NCI-H774 (cell line): ENCODE measurements around the gene CDSN.
A peak's percentile ranks its signal among the peaks of the same experiment; 100 is the strongest.
"Not testable (repeated sequence)": the region's sequence is repeated elsewhere in the genome, so short reads cannot be mapped to it uniquely, and the experiment has no call there.

ENCODE experiments used
- DNase-seq: peaks from one replicate; lab custom pipeline; 2025; lab: John Stamatoyannopoulos, UW

The CDSN gene

GRCh38 chr6:31087494-31088089, 32.7 kb downstream of the CDSN start:
- DNase-seq: peak; percentile 64

GRCh38 chr6:31086788-31087440, 33.3 kb downstream of the CDSN start:
- no peak for DNase-seq

- no peak for DNase-seq
Observed at GRCh38 chr6:31083742-31084354, 36.4 kb downstream of the CDSN start.

- no peak for DNase-seq
Observed at GRCh38 chr6:31081872-31082271, 38.4 kb downstream of the CDSN start.

- peak; percentile 52 for DNase-seq
Observed at GRCh38 chr6:31079656-31080261, 40.5 kb downstream of the CDSN start.

GRCh38 chr6:31076611-31077010, 43.6 kb downstream of the CDSN start:
- no peak for DNase-seq

GRCh38 chr6:31075528-31075927, 44.7 kb downstream of the CDSN start:
- DNase-seq: no peak

GRCh38 chr6:31074401-31074800, 45.8 kb downstream of the CDSN start:
- DNase-seq: no peak

GRCh38 chr6:31070711-31071197, 49.5 kb downstream of the CDSN start:
- DNase-seq: no peak

GRCh38 chr6:31068669-31069340, 51.4 kb downstream of the CDSN start:
- DNase-seq: peak; percentile 13

- not testable (repeated sequence) for DNase-seq
Observed at GRCh38 chr6:31067891-31068668, 52.2 kb downstream of the CDSN start.

- not testable (repeated sequence) for DNase-seq
Observed at GRCh38 chr6:31067028-31067427, 53.2 kb downstream of the CDSN start.

- DNase-seq: no peak
Observed at GRCh38 chr6:31065556-31065955, 54.7 kb downstream of the CDSN start.
